Esophagus muscularis mucosa (tissue), 4 donors: ENCODE measurements around the gene RAB6A. TPM values are rescaled to one million over a fixed set of nuclear protein-coding genes. Genes with fewer than 3 reads are reported as not detected.
"Not testable (repeated sequence)": the region's sequence is repeated elsewhere in the genome, so short reads cannot be mapped to it uniquely, and the experiment has no call there.

Experiments used
- DNase-seq: peaks from one replicate; pipeline ENCODE4 v3.0.0-alpha.2; 2017; ENCODE audit errors: extremely low spot score
- H3K27ac ChIP-seq, 4 donors: fragments of 200-600 bp; sonication (generic); replicated peaks in 1 of 4; 1 replicate in 3 of 4; 2 replicates in 1 of 4; pipeline ENCODE4 v1.5.1; 2016 to 2019; ENCODE audit warnings: mild to moderate bottlenecking in 1 of 4
- H3K27me3 ChIP-seq, 4 donors: fragments of 200-600 bp; sonication (generic); one replicate each; pipeline versions ENCODE4 v1.5.1 to v1.6.0; 2016 to 2019
- H3K36me3 ChIP-seq, 4 donors: fragments of 200-600 bp; sonication (generic); one replicate each; pipeline ENCODE4 v1.5.1; 2016 to 2019
- H3K4me1 ChIP-seq, 4 donors: fragments of 200-600 bp; sonication (generic); one replicate each; pipeline ENCODE4 v1.5.1; 2016 to 2019
- H3K4me3 ChIP-seq, 4 donors: fragments of 200-600 bp; sonication (generic); 1 replicate in 2 of 4; 2 replicates in 2 of 4; pipeline ENCODE4 v1.5.1; 2016 to 2019; ENCODE audit warnings: mild to moderate bottlenecking in 4 of 4, moderate library complexity in 1 of 4
- H3K9me3 ChIP-seq, 4 donors: fragments of 200-600 bp; sonication (generic); 1 replicate in 3 of 4; 2 replicates in 1 of 4; pipeline ENCODE4 v1.5.1; 2016 to 2019
- EP300 ChIP-seq: sonication (generic); formaldehyde crosslinking; IDR thresholded peaks from one replicate; pipeline ENCODE4 v1.6.1; 2017; ENCODE audit warnings: antibody characterized with exemption
- POLR2A ChIP-seq: fragments of 450-650 bp; IDR thresholded peaks from one replicate; pipeline ENCODE4 v1.6.1; 2017; ENCODE audit warnings: antibody characterized with exemption, moderate library complexity, mild to moderate bottlenecking, low read depth
- POLR2AphosphoS5 ChIP-seq, 2 donors: sonication (generic); formaldehyde crosslinking; IDR thresholded peaks; one replicate each; pipeline ENCODE4 v1.6.1; 2017; ENCODE audit warnings: antibody characterized with exemption in 2 of 2
- WGBS: methylation state at CpG from one replicate; pipeline ENCODE4 v1.1.5; 2018; 5-methylcytosine and 5-hydroxymethylcytosine counted together
- intact Hi-C: fragments of 100-400 bp; cut with DNase I; formaldehyde crosslinking; loops from one replicate; pipeline ENCODE4 v1.15.1; 2023
- total RNA-seq, 4 donors: library from RNA; depleted of rRNA; stranded (reverse); fragments of >200 nt; gene quantifications; one replicate each; pipeline versions ENCODE4 v1.1.0 to v1.2.1, GENCODE V29; 2016
- TF ChIP-seq, protein P1 (sequence below), 3 experiments: fragments of 200-600 bp in 2 of 3; fragments of 450-650 bp in 1 of 3; sonication (generic) in 2 of 3; IDR thresholded peaks; one replicate each; pipeline ENCODE4 v1.5.1; 2017 to 2019; ENCODE audit warnings: antibody characterized with exemption in 3 of 3, mild to moderate bottlenecking in 2 of 3, moderate library complexity in 1 of 3

The RAB6A gene
- total RNA-seq, 4 donors from 2014 or later, result 107 to 161 (median 134) TPM

DNA sequence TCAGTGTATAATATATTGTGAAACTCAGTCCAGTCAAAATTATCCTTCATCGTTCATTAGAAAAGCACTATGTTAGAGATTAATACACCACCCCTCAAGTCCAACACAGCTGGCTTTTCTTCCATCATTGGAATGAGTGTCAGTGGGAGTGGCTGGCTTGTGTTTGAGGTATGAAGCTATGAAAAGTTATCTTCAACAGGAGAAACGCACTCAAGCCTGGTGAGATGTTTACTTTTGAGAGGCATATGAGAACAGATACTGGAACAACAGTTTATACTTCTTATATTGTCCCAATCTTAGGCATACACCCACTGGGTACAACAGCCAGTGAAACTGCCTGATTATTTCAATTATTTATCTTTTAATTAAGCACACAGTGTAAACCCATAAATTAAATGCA lies 80.2 kb downstream of the RAB6A start:
- Histone ChIP-seq H3K36me3 (peaks cover 6 to 76% (median 50%) of the 10 kb centered on the region in 4 donors), H3K27ac (no peak overlapping the region), H3K9me3 (no peaks in the 10 kb centered on the region), H3K4me3 (no peak overlapping the region), H3K4me1 (no peaks in the 10 kb centered on the region), H3K27me3 (no peaks in the 10 kb centered on the region)
- intact Hi-C loops, result no loop called here
- DNase-seq, result no peak
- TF ChIP-seq POLR2A, result no peak
- no peak for TF ChIP-seq POLR2AphosphoS5 (IDR thresholded peaks at IDR 0.05)
- TF ChIP-seq, protein P1, sequence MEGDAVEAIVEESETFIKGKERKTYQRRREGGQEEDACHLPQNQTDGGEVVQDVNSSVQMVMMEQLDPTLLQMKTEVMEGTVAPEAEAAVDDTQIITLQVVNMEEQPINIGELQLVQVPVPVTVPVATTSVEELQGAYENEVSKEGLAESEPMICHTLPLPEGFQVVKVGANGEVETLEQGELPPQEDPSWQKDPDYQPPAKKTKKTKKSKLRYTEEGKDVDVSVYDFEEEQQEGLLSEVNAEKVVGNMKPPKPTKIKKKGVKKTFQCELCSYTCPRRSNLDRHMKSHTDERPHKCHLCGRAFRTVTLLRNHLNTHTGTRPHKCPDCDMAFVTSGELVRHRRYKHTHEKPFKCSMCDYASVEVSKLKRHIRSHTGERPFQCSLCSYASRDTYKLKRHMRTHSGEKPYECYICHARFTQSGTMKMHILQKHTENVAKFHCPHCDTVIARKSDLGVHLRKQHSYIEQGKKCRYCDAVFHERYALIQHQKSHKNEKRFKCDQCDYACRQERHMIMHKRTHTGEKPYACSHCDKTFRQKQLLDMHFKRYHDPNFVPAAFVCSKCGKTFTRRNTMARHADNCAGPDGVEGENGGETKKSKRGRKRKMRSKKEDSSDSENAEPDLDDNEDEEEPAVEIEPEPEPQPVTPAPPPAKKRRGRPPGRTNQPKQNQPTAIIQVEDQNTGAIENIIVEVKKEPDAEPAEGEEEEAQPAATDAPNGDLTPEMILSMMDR (IDR thresholded peaks at IDR 0.05), result no peak
- TF ChIP-seq EP300, result no peak
- WGBS, result 47% methylated on average over 2 of the region's 2 CpGs

DNA sequence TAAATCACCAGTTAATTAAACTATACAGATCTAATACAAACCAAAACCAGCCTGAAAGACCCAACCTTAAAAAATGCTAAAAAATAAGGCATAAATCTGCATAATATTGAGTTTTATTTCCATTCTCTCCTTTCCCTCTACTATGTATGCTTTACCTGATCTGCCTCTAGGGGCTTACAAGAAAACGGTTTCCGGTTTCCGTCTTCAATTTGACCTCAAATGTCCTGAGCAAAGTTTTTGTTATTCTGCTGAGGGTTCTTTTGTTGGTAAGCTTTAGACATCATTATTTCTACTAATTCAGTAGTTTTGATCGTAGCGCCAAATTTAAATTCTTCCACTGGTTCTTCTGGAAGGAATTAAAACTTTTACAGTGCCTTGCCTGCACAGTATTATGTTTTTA lies 84.3 kb downstream of the RAB6A start:
- DNase-seq, H3K4me1 ChIP-seq, intact Hi-C loops, H3K27ac ChIP-seq, H3K9me3 ChIP-seq, H3K27me3 ChIP-seq, H3K4me3 ChIP-seq: not testable (repeated sequence)
- WGBS, result 88% methylated on average over 5 of the region's 5 CpGs
- H3K36me3 ChIP-seq, result peaks cover 6 to 63% (median 39%) of the 10 kb centered on the region in 4 donors

DNA sequence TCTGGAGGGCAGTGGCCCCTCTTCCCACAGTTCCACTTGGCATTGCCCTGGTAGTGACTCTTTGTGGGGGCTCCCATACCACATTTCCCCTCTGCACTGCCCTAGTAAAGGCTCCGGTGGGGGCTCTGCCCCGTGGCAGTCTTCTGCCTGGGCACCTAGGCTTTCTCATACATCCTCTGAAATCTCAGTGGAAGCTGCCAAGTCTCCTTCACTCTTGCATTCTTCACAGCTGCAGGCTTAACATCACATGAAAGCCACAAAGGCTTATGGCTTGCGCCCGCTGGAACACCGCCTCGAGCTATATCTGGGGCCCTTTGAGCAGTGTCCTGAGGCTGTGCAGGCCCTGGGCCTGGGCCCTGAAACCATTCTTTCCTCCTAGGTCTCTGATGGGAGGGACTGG lies 89.2 kb downstream of the RAB6A start:
- DNase-seq, result no peak
- H3K27me3 ChIP-seq, result no peaks in the 10 kb centered on the region
- no peaks in the 10 kb centered on the region for H3K9me3 ChIP-seq
- H3K27ac ChIP-seq, result peak overlapping the region in 1 of 4 donors; percentile 19
- WGBS, result 77% methylated on average over 6 of the region's 6 CpGs
- H3K4me1 ChIP-seq, result peaks cover 0 to 13% (median 8%) of the 10 kb centered on the region in 4 donors
- TF ChIP-seq POLR2AphosphoS5 (IDR thresholded peaks at IDR 0.05), result peak in 1 of 2 donors; percentile 28
- no peak for TF ChIP-seq EP300
- intact Hi-C loops, result no loop called here
- no peak overlapping the region for H3K4me3 ChIP-seq
- H3K36me3 ChIP-seq, result peaks cover 0 to 17% (median 4%) of the 10 kb centered on the region in 4 donors

DNA sequence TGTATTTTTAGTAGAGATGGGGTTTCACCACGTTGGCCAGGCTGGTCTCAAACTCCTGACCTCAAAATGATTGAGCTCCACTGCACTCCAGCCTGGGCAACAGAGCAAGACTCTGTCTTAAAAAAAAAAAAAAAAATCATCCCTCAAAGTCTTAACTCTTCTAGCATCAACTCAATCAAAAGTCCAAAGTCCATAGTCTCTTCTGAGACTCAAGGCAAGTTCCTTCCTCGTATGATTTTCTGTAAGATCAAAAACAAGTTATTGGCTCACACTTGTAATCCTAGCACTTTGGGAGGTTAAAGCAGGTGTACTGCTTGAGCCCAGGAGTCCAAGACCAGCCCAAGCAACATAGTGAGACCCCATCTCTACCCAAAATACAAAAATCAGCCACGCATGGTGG lies 90.1 kb downstream of the RAB6A start:
- DNase-seq, result no peak
- H3K4me3 ChIP-seq, result no peak overlapping the region
- no peak overlapping the region for H3K27ac ChIP-seq
- no peaks in the 10 kb centered on the region for H3K27me3 ChIP-seq
- H3K36me3 ChIP-seq, result peaks cover 0 to 14% (median 2%) of the 10 kb centered on the region in 4 donors
- H3K4me1 ChIP-seq, result peaks cover 0 to 13% (median 8%) of the 10 kb centered on the region in 4 donors
- no peaks in the 10 kb centered on the region for H3K9me3 ChIP-seq
- WGBS, result 92% methylated on average over 3 of the region's 3 CpGs
- no peak for TF ChIP-seq POLR2A
- TF ChIP-seq, protein P1 (IDR thresholded peaks at IDR 0.05), result no peak
- intact Hi-C loops, result no loop called here

DNA sequence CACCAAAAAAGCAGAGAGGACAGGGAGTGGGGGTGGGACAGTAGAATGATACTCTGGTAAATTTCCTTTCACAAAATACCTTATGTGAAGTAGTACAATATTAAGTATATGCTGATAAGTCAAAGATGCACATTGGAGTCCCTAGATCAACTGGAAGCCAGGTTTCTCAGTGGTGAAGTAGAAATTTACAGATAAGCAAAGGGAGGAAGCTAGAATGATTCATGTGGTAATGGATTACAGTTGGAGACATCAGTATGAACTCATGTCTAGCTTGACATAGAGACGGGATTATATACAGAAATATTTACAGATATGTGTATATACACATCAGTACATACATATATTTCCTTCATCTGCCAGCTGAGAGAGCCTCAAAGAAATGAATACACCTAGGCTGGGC lies 93.0 kb downstream of the RAB6A start:
- H3K36me3 ChIP-seq, result no peaks in the 10 kb centered on the region
- intact Hi-C loops, result no loop called here
- no peaks in the 10 kb centered on the region for H3K9me3 ChIP-seq
- TF ChIP-seq EP300 (no peak), POLR2A (no peak), POLR2AphosphoS5 (IDR thresholded peaks at IDR 0.05) (no peak)
- TF ChIP-seq, protein P1 (IDR thresholded peaks at IDR 0.05), result no peak
- 75% methylated on average over 1 of the region's 1 CpG for WGBS
- DNase-seq, result no peak
- no peaks in the 10 kb centered on the region for H3K27me3 ChIP-seq
- peaks cover 6 to 26% (median 25%) of the 10 kb centered on the region in 4 donors for H3K4me1 ChIP-seq
- no peak overlapping the region for H3K27ac ChIP-seq
- H3K4me3 ChIP-seq, result no peak overlapping the region

DNA sequence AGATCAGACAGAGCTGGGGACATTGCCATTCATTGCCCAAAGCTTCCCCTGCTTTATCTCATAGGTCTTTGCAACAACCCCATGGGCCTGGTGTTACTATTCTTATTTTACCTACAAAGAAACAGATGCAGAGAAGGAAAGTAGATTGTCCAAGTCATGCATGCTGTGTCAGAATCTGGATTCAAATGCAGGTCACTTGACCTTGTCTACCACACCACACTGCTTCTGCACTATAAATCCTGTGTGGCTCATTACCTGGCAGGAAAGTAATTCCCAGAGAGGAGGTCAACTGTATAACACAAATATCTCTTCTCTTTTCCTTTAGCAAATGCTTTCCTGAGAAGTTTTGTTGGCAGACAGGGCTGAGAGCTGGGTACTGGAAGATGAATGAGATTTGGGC lies 96.0 kb downstream of the RAB6A start:
- Histone ChIP-seq H3K9me3 (no peaks in the 10 kb centered on the region), H3K27ac (no peak overlapping the region), H3K4me1 (peaks cover 19 to 32% (median 26%) of the 10 kb centered on the region in 4 donors), H3K27me3 (no peaks in the 10 kb centered on the region), H3K36me3 (no peaks in the 10 kb centered on the region), H3K4me3 (no peak overlapping the region)
- TF ChIP-seq EP300, result no peak
- no peak for TF ChIP-seq POLR2AphosphoS5 (IDR thresholded peaks at IDR 0.05)
- TF ChIP-seq, protein P1 (IDR thresholded peaks at IDR 0.05), result no peak
- TF ChIP-seq POLR2A, result no peak
- intact Hi-C loops, result loop anchor here (5.0 kb wide), 1 partner anchor 313 kb away; no protein-coding TSS in a partner anchor
- no peak for DNase-seq
